CD4-positive, alpha-beta T cell treated with Interferon gamma for 1 hour (primary cell): ENCODE measurements around the gene TMCC3.
"Not testable (repeated sequence)": the region's sequence is repeated elsewhere in the genome, so short reads cannot be mapped to it uniquely, and the experiment has no call there.

Experiments used
- DNase-seq: peaks from one replicate; pipeline ENCODE4 v3.0.0-alpha.2; 2020

Gene TMCC3

DNA sequence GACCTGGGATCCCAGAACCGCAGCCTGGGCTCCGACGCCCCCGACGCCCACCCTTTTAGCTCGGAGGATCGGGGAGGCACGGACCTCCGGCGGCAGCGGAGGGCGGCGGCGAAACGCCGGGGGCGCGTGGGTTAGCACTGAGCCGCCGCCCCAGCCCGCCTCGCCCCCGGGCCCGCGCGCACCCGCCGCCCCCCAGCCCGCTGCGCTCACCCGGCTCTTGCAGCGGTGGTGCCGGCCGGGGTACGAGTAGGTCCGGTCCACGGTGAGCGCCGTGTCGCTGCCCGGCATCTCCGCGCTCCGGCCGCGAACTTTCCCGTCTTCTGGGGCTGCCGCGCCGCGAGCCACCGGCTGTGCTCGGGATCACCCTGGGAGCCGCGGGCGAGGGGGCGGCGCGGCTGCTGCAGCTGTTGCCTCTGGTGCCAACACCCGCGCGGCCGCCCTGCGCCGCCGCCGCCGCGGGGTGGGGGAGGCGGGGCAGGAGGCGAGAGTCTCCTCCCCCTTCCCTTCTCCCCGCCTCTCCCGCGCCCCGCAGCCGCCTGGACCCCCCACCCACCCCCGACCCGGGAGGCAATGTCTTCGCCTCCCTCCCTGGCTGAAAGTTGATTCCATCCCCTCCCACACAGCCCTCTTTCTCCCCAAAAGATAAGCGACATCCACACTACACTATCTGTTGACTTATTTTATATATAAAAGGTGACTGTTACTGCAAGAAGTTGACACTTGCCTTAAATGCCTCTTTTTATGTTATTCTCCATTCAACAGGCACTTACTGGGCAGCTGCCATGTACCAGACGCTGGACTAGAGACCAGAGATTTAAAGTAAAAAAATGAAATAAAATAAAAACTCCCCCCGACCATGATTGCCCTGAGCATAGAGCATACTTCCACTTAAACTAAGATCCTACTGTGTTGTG is at the start of gene TMCC3:
TSS of gene TMCC3 (minus strand) at position 415 of the 914 bp plus-strand sequence. CDS start at position 288, 127 bp downstream.
- DNase-seq, result peak; percentile 14

DNA sequence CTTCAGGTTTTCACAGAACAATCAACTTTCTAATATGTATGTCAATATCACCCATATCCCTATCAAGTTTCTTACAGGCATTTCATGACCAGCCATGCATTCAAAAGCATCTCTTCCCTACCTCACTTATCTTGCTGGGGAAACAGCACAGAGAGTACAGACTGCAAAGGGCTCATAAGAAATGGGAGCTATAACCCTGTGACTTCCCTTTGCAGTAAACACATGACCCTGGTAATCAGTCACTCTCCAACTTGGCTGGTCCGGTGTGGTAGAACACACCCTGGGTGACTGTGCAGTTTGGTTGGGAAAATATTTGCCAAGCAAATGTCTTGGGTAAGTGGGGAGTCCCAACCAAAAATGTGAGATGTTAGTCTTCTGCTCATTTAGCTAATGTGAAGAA is 49.4 kb upstream of the TMCC3 start:
- DNase-seq, result no peak

GRCh38 chr12:94698578-94698977 is 48.2 kb upstream of the TMCC3 start:
- no peak for DNase-seq

DNA sequence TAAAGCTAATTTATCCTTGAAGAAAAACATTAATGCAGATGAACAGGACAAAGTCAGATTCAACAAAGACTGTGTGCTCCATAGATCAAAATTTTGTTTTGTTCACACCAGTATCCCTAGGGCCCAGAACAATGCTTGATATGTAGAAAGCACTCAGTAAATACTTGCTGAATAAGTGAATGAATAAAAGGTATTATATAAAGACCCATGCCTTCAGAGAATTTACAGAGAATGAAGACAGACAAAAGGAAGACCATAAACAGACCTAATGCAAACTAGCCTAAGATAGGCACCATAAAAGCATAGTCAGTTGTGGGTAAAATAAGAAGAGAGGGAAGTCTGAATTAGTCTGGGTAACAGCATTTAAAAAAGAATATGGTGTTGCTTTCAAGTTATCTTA is 47.3 kb upstream of the TMCC3 start:
- no peak for DNase-seq

GRCh38 chr12:94694732-94695131 is 44.4 kb upstream of the TMCC3 start:
- DNase-seq, result no peak

DNA sequence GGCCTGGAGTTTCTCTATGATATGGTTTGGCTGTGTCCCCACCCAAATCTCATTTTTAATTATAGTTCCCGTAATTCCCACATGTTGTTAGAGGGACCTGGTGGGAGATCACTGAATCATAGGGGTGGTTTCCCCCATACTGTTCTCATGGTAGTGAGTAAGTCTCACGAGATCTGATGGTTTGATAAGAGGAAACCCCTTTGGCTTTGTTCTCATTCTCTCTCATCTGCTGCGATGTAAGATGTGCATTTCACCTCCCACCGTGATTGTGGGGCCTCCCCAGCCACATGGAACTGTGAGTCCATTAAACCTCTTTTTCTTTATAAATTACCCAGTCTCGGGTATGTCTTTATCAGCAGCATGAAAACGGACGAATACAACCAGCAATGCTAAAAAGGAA is 42.5 kb upstream of the TMCC3 start:
- not testable (repeated sequence) for DNase-seq

DNA sequence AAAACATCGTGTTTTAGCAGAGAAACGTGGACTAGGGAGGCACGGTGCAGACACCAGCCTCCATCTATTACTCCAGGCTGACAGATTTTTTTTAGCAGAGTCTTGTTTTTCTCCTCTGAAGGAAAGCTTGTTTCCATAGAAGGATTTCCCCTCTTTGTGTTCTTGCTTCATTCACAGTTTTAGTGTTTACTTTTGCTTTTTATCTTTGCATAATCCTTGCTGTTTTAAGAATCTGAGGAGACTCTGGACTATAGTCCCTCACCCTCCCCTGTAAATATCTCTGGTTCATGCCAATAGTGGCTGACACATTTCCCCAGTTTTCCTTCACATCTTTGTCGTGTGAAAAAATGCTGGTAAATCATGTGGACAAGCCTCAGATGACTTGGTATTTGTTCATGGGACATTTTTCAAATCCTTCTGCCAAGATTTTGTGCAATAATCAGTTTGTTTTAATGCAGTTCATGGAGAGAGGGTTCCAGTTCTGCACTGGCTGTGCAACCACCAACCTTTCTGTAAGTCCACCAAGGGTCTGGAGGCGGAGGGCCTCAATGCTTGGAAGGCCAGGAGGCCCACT is 39.9 kb upstream of the TMCC3 start:
- no peak for DNase-seq

DNA sequence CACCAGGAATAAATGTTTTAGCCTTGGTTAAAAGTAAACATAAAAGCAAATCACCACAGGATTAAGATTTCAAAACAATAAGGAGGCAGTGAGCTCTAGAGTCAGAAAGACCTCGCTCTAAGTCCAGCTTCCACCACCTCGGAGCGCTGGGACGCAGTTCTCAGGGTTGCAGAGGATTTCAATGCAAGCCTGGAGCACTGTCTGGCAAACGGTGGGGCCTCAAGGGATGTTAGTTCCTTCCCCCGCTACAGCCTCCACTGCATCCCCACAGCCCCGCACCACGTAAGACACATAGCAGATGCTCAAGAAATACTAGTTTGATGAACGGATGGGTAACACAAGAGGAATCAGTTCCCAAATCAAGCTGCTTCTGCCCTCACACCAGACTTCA is 39.3 kb upstream of the TMCC3 start:
- no peak for DNase-seq

GRCh38 chr12:94689002-94689645 is 38.8 kb upstream of the TMCC3 start:
- no peak for DNase-seq

GRCh38 chr12:94687891-94688290 is 37.5 kb upstream of the TMCC3 start:
- DNase-seq, result no peak

DNA sequence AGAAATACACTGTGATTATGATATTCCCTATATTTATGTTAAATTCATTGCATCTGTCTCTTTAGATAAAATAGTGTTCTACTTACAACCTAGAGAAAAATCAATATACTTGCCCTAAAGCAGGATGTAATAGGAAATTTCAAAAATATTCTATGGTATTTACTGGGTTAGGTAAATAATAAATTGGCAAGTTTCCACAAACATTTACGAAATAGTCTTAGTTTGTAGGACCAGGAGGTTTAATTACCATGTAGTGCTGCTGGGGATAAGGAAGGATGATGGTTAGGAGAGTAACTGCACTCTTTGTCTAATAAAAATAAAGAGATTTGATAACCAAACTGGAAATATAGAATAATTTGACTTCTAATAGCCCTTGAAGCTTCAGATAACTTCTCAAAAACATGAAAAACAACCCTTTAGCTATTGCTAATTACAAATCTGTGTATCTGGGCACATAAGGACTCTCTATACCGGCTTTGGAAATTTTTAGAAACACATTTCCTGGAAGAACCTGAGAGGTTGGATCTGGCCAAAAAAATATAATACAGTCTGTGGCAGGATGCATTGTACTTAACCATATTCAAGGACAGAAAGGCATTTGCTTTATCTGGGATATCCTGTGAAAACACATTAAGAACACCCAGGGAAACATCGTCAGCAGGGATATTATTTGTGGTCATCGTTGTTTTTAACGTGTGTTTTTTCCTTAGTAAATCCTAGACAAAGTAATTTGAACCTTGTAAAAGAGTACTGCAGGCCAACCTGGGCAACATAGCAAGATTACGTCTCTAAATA is 36.7 kb upstream of the TMCC3 start:
- DNase-seq, result no peak

DNA sequence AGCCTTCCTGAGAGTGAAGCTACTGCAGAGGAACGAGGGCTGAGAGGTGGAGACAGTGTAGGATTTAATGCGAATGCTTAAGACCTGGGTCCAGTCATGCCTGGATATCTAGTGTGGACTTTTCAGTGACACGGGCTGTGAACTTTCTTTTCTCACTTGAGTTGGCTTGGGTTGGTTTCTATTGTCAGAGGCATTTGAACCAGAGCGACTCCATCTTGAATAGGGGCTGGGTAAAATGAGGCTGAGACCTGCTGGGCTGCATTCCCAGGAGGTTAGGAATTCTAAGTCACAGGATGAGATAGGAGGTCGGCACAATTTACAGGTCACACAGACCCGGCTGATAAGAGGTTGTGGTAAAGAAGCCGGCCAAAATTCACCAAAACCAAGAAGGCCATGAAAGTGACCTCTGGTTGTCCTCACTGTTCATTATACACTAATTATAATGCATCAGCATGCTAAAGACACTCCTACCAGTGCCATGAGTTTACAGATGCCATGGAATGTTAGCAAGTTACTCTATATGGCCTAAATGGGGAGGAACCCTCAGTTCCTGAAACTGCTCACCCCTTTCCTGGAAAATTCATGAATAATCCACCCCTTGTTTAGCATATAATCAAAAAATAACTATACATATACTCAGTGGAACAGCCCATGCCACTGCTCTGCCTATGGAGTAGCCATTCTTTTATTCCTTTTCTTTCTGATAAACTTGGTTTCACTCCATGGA is 34.2 kb upstream of the TMCC3 start:
- DNase-seq, result no peak

- DNase-seq, result no peak
These were observed 29.3 kb upstream of the TMCC3 start for GRCh38 chr12:94679554-94680195.

DNA sequence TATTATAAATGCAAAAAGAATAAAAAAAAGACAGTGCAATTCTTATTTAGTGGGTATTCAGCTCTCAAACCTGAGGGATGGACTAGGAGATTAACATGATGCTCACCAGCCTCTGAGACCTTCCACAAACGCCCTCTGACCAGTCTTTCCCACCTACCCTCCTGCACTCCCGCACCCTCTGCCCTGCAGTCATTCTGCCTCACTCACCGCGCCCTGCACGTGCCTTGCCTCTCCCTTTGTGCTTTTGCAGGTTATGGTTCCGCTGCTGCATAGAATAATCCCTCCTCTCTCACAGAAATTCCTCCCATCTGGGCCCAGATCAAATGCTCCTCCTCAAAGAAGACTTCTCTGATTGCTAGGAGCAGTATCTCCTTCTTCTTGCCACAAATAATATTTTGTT is 28.5 kb upstream of the TMCC3 start:
- no peak for DNase-seq

GRCh38 chr12:94678379-94678778 is 28.0 kb upstream of the TMCC3 start:
- DNase-seq, result no peak

GRCh38 chr12:94677778-94678177 is 27.4 kb upstream of the TMCC3 start:
- DNase-seq, result no peak

DNA sequence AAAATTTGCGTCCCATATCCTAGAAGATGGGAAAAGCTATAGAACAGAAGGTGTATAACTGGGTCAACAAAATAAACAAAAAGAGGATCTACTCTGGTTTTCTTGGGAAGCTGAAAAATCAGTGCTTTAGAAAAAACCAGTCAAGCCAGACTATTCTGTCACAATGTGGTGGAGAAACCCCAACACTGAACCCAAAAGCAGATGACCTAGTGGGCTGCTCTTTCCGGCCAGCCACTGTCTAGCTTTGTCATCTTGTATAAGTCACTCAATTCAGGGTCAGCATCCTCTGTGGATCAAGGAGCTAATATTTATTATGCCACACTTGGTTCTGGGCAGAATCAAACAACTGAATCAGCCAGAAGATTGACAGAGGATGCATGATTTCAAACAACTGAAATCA is 26.6 kb upstream of the TMCC3 start:
- DNase-seq, result no peak

DNA sequence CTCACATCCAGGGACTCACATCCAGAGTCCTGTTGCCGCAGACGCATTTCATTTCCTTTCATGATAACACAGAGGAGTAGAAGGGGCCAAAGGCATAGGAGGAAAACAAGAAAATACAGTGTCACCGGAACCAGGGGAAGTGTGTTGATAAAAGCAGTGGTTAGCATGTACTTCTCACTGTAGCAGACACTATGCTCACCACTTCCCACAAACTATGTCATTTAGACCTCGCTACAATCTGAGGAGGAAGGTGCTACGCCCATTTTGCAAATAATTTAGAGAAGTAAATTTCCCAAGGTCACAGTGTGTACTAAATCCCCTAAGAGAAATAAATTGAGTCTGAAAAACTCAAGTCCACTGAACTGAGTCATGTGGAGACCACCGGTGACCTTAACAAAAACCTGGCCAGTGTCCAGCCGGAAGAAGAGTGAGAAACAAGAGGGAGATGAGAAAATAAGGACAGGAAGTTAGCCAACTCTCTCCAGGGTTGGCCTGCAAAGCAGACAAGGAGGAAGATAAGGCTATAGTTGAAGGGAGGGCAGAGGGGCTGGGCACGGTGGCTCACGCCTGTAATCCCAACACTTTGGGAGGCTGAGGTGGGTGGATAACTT is 25.8 kb upstream of the TMCC3 start:
- DNase-seq, result peak; percentile 56

DNA sequence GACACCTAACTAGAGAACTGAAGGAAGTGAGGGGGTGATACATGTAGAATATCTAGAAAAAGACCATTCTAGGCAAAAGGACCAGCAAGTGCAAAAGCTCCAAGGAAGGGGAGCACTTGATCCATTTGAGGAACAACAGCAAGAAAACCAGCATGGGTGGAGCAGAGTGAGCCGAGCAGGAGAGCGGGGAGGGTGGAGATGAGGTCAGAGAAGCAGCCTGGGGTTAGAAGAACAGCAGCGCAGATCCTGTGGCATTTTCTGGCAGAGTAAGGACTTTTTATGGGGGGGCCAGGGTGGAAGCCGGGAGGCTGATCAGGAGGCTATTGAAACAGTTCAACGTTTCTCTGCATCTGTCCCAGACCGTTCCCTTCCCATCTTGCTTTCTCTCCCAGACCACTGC is 24.5 kb upstream of the TMCC3 start:
- DNase-seq, result peak; percentile 31

DNA sequence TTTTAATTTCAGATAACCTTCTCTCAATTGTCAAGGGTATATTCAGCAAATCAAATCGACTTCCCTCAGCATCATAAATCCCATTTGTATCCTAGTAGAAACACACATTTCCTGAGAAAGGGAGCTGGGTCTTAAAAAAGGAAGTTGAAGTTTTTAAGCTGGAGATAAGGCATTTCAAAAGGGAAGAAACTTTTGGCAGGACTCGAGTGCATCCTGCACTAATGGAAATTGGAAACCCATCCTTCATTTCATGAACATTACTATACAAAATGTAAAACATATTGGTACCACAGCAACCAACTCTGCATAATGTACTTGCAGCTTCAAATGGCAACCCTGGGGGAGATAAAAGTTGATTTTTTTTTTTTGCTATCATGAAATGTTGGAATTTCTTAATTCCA is 23.7 kb upstream of the TMCC3 start:
- DNase-seq, result no peak

- DNase-seq, result no peak
These were observed 23.1 kb upstream of the TMCC3 start for GRCh38 chr12:94673496-94673895.

GRCh38 chr12:94671917-94672316 is 21.6 kb upstream of the TMCC3 start:
- no peak for DNase-seq
